Nasal cavity respiratory epithelium epithelial cell of viscerocranial mucosa (primary cell): ENCODE data around the gene CCL21. TPM values are rescaled to one million over a fixed set of nuclear protein-coding genes. Genes with fewer than 3 reads are reported as not detected.

Experiments used
- total RNA-seq: library from RNA; depleted of rRNA; stranded (reverse); fragments of >200 nt; gene quantifications from 2 replicates; pipeline ENCODE4 v1.2.3, GENCODE V29; 2014

CCL21 gene
- total RNA-seq: not detected in 2 replicates

GRCh38 chr9:34710023-34710422, at the start of gene CCL21:
TSS of gene CCL21 (minus strand) at chr9:34710136. CDS start at chr9:34710066, 70 bp downstream.

GRCh38 chr9:34690983-34691935, 18.7 kb downstream of the CCL21 start, which contains the start of gene CCL19:
TSS of gene CCL19 (minus strand) at chr9:34691276. CDS start at chr9:34691139, 137 bp downstream.

GRCh38 chr9:34662526-34663302, 47.2 kb downstream of the CCL21 start, which contains the start of gene CCL27:
TSS of gene CCL27 (minus strand) at chr9:34662657. CDS start at chr9:34662633, 24 bp downstream.

Other genes with a start within 250 kb of the CCL21 start
- gene ENHO, start 187.1 kb downstream of the CCL21 start, total RNA-seq: not detected in 2 replicates
- gene CNTFR, start 120.4 kb downstream of the CCL21 start, total RNA-seq: not detected in 2 replicates
- gene RPP25L, start 98.0 kb downstream of the CCL21 start, total RNA-seq: 18.0 and 56.4 TPM in 2 replicates
- 56.2 and 57.4 TPM in 2 replicates for gene DCTN3, start 89.6 kb downstream of the CCL21 start, total RNA-seq
- gene ARID3C, start 81.1 kb downstream of the CCL21 start, total RNA-seq: 0.34 and 0.50 TPM in 2 replicates
- gene SIGMAR1, start 72.3 kb downstream of the CCL21 start, total RNA-seq: 64.6 and 84.9 TPM in 2 replicates
- 12.3 and 25.3 TPM in 2 replicates for gene GALT, start 63.5 kb downstream of the CCL21 start, total RNA-seq
- 0.68 and 2.3 TPM in 2 replicates for gene IL11RA, start 58.0 kb downstream of the CCL21 start, total RNA-seq
- 0.21 and 0.34 TPM in 2 replicates for gene CCL27, start 47.5 kb downstream of the CCL21 start, total RNA-seq
- gene CCL19, start 18.9 kb downstream of the CCL21 start, total RNA-seq: not detected in 2 replicates
- gene PHF24, start 248.1 kb upstream of the CCL21 start, total RNA-seq: 0.14 and 0.68 TPM in 2 replicates